ENCODE measurements around the gene DCTD.

Gene DCTD

GRCh38 chr4:182913036-182913435, 4.2 kb downstream of the DCTD start:
- no peaks in the 10 kb centered on the region for H3K9me2 ChIP-seq (replicated peaks; ENCODE audit: insufficient read depth, low read length)
- H3K27ac ChIP-seq (ENCODE audit: low read depth, low read length) = no peak overlapping the region
- H3K4me2 ChIP-seq (ENCODE audit: low read depth, low read length, poor library complexity, severe bottlenecking) = no peak overlapping the region
- no peaks in the 10 kb centered on the region for H3K27me3 ChIP-seq (ENCODE audit: low read length)
- no peak overlapping the region for H2AFZ ChIP-seq (ENCODE audit: low read depth, low read length, severe bottlenecking)
- no peaks in the 10 kb centered on the region for H3K36me3 ChIP-seq (ENCODE audit: low read length)
- H3K9ac ChIP-seq (ENCODE audit: low read length) = no peak overlapping the region
- TF ChIP-seq, protein P1, sequence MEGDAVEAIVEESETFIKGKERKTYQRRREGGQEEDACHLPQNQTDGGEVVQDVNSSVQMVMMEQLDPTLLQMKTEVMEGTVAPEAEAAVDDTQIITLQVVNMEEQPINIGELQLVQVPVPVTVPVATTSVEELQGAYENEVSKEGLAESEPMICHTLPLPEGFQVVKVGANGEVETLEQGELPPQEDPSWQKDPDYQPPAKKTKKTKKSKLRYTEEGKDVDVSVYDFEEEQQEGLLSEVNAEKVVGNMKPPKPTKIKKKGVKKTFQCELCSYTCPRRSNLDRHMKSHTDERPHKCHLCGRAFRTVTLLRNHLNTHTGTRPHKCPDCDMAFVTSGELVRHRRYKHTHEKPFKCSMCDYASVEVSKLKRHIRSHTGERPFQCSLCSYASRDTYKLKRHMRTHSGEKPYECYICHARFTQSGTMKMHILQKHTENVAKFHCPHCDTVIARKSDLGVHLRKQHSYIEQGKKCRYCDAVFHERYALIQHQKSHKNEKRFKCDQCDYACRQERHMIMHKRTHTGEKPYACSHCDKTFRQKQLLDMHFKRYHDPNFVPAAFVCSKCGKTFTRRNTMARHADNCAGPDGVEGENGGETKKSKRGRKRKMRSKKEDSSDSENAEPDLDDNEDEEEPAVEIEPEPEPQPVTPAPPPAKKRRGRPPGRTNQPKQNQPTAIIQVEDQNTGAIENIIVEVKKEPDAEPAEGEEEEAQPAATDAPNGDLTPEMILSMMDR (IDR thresholded peaks at IDR 0.05; ENCODE audit: insufficient read depth, low read length, poor library complexity, severe bottlenecking) = no peak
- no peak for TF ChIP-seq EZH2phosphoT487 (conservative IDR thresholded peaks at IDR 0.05; ENCODE audit: low read length)
- H3K4me3 ChIP-seq (ENCODE audit: insufficient read depth, low read length, poor library complexity, severe bottlenecking) = no peak overlapping the region
- H3F3A ChIP-seq (ENCODE audit: insufficient read depth) = peaks cover 12% of the 10 kb centered on the region
- H4K20me1 ChIP-seq (ENCODE audit: low read depth, low read length) = no peaks in the 10 kb centered on the region
- no peaks in the 10 kb centered on the region for H3K9me3 ChIP-seq (ENCODE audit: insufficient read depth, low read length)
- H3K79me2 ChIP-seq (ENCODE audit: insufficient read depth, low read length) = no peaks in the 10 kb centered on the region

DNA sequence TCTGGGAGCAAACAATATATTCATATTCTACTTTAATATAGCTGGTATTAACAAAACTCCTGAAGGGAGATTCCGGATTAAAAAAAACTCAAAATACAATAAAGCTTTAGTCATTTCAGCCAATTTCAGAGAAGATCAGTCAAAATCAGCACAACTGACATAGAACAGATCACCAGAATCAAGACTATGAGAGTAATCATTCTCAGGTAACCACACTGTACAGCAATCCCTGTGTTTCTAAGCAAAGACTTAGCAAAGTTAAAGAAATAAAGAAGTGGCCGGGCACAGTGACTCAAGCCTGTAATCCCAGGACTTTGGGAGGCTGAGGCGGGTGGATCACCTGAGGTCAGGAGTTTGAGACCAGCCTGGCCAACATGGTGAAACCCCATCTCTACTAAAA, 9.1 kb downstream of the DCTD start:
- H3K9me3 ChIP-seq (ENCODE audit: insufficient read depth, low read length) = no peaks in the 10 kb centered on the region
- H3K27me3 ChIP-seq (ENCODE audit: low read length) = no peaks in the 10 kb centered on the region
- H2AFZ ChIP-seq (ENCODE audit: low read depth, low read length, severe bottlenecking) = no peak overlapping the region
- H3K9ac ChIP-seq (ENCODE audit: low read length) = no peak overlapping the region
- TF ChIP-seq, protein P1 (IDR thresholded peaks at IDR 0.05; ENCODE audit: insufficient read depth, low read length, poor library complexity, severe bottlenecking) = no peak
- TF ChIP-seq EZH2phosphoT487 (conservative IDR thresholded peaks at IDR 0.05; ENCODE audit: low read length) = no peak
- H3F3A ChIP-seq (ENCODE audit: insufficient read depth) = no peaks in the 10 kb centered on the region
- no peaks in the 10 kb centered on the region for H4K20me1 ChIP-seq (ENCODE audit: low read depth, low read length)
- no peak overlapping the region for H3K4me3 ChIP-seq (ENCODE audit: insufficient read depth, low read length, poor library complexity, severe bottlenecking)
- no peak overlapping the region for H3K4me2 ChIP-seq (ENCODE audit: low read depth, low read length, poor library complexity, severe bottlenecking)
- H3K27ac ChIP-seq (ENCODE audit: low read depth, low read length) = no peak overlapping the region
- no peaks in the 10 kb centered on the region; the same call in 1 of the 2 replicates for H3K36me3 ChIP-seq (ENCODE audit: low read length)
- H3K9me2 ChIP-seq (replicated peaks; ENCODE audit: insufficient read depth, low read length) = no peaks in the 10 kb centered on the region
- no peaks in the 10 kb centered on the region for H3K79me2 ChIP-seq (ENCODE audit: insufficient read depth, low read length)

DNA sequence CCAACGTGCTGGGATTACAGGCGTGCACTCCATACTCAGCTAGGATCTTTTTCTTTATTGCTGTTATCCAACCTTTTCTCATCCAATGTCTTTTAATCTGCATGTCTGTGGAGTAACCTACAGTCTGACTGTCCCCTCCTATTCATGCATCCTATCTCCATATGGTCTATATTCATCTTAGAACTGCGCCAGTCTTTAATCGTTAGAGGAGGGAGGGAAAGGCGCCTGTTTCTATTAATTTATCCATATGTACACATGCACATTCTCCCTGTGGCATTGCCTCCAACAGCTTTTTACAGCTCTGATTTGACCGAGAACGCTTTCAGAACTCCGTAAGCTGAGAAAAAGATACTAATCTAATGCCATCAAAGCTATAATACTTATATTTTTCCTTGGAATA, 9.8 kb downstream of the DCTD start:
- H3K36me3 ChIP-seq (ENCODE audit: low read length) = no peaks in the 10 kb centered on the region; the same call in 1 of the 2 replicates
- no peaks in the 10 kb centered on the region for H3K9me2 ChIP-seq (replicated peaks; ENCODE audit: insufficient read depth, low read length)
- H3K9ac ChIP-seq (ENCODE audit: low read length) = no peak overlapping the region
- no peaks in the 10 kb centered on the region for H3K79me2 ChIP-seq (ENCODE audit: insufficient read depth, low read length)
- no peak overlapping the region for H2AFZ ChIP-seq (ENCODE audit: low read depth, low read length, severe bottlenecking)
- H3F3A ChIP-seq (ENCODE audit: insufficient read depth) = no peaks in the 10 kb centered on the region
- no peaks in the 10 kb centered on the region for H3K9me3 ChIP-seq (ENCODE audit: insufficient read depth, low read length)
- no peaks in the 10 kb centered on the region for H4K20me1 ChIP-seq (ENCODE audit: low read depth, low read length)
- no peak overlapping the region for H3K4me3 ChIP-seq (ENCODE audit: insufficient read depth, low read length, poor library complexity, severe bottlenecking)
- H3K27ac ChIP-seq (ENCODE audit: low read depth, low read length) = no peak overlapping the region
- TF ChIP-seq, protein P1 (IDR thresholded peaks at IDR 0.05; ENCODE audit: insufficient read depth, low read length, poor library complexity, severe bottlenecking) = no peak
- no peaks in the 10 kb centered on the region for H3K27me3 ChIP-seq (ENCODE audit: low read length)
- no peak overlapping the region for H3K4me2 ChIP-seq (ENCODE audit: low read depth, low read length, poor library complexity, severe bottlenecking)

Data from SU-DHL-6 (cell line).